Stimulated activated CD8-positive, alpha-beta memory T cell treated with anti-CD3 and anti-CD28 coated beads, Interleukin-15, amount 100 ng/mL, for 24 hours (primary cell): Measurements from ENCODE around the gene NFATC3.

Source experiments
- DNase-seq: peaks from one replicate; pipeline ENCODE4 v3.0.0-alpha.2; 2020; ENCODE audit warnings: low read depth

The NFATC3 gene

DNA sequence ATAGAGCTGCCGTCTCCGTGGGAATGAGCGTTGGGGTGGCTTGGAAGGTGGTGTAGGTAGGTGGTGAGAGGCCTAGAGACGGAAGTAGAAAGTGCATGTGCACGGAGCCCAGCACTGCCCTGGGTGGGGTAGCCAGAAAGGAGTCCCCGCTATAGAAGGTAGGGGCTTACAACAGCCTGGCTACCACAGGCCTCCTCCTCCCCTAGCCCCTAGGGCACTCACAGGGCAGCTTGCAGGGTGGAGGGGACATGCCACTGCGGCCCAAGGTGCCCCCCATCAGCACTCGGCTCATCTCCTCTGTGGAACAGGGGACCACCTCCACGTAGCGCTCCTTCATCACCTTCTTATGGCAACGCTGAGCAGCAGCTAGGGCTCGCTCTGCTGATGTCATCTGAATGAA is 145.8 kb downstream of the NFATC3 start:
- DNase-seq: no peak

DNA sequence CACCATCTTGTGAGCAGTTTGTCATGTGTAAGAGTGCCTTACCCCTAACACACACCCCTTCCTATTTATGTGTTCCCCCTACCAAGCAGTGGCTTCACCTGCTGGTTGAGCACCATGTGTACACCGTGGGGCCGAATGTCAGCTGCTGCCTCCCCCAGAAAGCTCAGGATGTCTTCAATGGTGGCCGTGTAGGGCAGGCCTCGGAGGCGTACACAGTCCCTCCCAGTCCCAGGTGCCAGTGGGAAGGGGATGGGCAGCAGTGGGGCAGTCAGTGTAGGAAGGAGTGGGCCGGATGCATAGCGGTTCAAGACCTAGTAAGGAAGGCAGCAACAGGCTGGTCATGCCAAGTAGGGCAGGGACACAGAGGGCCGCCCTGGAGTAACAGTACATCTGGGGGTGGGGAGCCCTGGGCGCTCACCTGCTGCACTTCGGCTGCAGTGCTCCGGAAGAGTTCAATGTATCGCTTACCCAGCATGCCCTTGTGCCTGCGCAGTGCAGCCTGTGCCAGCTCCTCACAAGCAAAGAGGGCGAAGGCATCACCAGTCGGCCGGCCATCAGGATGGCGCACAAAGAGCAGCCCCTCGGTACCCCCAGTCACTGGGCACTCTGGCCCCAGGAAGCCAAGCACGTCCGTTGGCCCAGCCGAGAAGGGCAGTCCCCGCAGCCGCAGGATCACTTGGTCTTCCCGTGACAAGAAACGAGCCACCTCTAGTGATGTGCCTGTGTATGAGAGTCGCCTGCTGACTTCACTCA is 146.4 kb downstream of the NFATC3 start:
- no peak for DNase-seq

DNA sequence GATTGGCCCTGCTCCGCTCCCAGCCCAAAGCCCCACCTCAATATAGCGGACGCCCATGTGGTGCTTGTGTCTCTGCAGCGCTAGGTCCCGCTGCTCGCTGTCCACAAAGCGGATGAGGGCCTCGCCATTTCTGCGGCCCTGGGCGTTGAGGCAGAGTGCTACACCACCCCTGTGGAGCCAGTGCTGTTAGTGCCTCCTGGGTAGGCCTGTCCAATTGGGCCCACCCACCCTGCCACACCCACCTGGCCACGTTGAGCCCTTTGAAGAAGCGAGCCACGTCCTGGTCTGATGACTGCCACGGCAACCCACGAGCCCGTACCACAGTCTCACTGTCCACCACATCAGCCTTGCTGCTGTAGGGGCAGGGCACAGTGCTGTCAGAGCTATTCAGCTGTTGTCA is 147.2 kb downstream of the NFATC3 start:
- no peak for DNase-seq

DNA sequence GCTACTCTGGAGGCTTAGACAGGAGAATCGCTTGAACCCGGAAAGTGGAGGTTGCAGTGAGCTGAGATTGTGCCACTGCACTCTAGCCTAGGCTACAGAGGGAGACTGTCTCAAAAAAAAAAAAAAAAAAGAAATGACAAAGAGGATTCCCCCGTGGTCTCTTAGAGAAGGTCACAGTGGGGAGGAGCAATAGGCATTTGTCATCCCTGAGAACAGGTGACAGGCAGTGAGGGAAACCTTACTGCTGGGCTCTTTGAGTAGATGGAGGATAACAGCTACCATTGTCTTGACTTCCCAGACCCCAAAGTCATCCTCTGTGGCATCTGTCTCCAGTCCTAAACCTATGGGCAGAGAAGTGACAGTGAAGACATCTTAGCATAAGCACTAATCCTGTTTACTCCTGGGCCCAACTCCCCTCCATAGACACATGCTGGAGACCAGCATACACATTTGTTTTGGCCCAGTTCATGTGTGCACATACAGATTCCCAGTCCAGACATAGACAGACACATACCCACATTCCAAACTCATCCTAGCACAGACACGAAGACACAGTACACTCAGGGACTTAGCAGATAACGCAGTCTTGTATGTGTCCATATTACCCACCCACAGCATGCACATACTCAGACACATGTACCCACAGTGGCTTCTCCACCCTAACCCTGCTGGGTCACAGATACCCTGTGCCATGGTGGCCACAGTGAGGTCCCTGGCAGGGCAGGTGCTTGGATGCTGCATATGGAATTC is 148.1 kb downstream of the NFATC3 start:
- DNase-seq: no peak

DNA sequence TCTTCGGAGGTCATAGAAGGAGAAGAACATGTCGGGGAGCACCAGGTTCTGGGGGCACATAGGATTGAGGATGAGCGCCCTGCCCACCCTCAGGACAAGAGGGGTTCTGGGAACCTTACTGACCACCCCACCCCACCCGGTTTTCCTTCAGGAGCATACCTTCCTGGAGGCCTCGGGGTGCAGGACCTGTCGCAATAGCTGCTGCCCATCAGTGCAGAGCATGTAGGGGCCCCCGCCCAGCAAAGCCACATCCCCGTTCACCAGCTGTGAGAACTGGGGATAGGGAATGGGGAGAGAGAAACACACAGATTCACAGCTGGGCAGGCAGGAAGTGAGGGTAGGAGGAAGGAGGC is 148.6 kb downstream of the NFATC3 start:
- DNase-seq: no peak

DNA sequence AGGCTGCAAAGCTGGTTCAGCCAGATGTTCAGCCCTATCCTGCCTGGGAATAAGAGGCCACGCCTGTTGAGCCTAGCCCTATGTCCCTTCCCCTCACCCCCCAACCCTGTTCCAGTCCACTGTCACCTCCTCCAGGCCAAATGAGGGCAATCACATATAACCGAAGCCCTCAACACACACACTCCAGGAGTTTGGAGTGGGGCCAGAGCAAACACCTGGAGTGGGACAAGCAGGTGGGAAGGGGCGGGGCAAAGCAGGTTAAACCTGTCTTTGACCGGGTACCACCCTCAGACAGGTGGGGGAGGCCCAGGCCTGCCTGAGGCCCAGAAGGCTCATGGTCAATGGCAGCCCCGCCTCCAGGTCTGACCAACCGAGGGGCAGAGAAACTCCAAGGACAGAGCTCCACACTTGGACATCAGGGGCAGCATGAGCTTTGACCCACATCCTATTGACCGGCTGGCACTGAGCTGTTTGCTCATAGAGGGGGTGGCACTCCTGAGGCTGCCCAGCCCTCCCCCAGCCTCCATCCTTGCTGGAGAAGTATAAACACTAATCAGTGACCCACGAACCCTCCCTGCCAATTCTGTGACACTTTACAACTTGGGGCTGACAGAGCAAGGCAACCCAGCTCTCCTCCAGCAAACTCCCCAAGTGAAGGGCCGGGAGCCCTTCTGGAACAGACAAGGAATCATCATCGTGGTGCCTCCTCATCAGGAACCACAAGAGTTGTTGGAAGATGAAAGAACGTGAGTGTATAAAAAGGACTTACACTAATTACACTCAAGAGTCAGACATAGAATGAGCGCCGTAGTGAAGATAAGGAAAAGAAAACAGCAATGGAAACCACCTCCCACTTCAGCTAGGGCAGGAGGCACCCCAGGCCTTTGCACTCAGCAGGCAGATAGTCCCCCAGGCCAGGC is 149.3 kb downstream of the NFATC3 start:
- no peak for DNase-seq

DNA sequence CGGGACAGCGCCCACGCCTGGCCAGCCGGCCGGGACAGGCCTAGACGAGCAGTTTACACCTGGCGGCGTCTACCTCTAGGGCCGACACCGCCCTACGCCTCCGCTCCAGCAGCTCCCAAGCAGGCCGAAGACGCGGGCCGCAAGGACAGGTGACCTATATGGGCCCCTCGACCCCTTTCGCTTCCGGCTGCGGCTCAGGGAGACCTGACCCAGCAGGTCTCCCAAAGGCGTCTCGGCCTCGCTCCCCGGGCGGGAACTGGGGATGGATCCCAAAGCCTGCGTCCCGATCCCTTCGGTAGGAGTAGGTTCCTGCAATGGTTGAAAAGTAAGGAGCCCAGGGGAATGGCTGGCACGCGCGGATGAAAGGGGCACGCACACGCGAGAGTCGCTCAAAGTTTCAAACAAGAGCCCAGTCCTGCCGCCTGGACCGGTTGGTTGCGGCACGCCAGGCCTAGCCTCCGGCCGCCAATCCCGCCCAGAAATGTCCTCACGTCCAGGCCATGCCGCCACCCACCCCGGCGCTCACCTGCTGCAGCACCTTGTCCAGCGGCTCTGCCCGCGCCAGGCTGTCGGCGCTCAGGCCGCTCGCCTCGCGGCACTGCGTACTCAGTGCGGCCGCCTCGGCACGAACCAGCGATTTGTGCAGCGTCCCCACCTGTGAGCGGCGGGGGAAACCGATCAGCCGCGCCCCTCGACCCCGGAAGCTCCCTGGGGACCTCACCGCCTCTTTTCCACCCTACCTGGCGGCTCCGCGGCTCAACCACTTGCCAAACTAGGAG is 150.1 kb downstream of the NFATC3 start:
- no peak for DNase-seq

DNA sequence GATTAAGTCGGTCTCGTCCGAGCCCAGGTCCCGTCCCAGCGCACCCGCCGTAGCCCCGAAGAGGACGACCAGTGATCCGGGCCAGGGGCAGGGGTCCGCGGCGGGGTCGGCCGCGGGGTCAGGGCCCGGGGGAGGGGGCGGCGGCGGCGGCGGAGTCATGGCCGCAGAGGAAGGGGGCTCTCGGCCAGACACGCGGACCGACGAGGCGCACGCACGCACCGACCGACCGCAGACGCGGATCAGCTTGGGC is 150.6 kb downstream of the NFATC3 start, which contains the start of gene ESRP2:
Gene ESRP2 (minus strand): TSS at position 241 of the 250 bp plus-strand sequence. CDS start 82 bp downstream, at position 159.
- DNase-seq: no peak

DNA sequence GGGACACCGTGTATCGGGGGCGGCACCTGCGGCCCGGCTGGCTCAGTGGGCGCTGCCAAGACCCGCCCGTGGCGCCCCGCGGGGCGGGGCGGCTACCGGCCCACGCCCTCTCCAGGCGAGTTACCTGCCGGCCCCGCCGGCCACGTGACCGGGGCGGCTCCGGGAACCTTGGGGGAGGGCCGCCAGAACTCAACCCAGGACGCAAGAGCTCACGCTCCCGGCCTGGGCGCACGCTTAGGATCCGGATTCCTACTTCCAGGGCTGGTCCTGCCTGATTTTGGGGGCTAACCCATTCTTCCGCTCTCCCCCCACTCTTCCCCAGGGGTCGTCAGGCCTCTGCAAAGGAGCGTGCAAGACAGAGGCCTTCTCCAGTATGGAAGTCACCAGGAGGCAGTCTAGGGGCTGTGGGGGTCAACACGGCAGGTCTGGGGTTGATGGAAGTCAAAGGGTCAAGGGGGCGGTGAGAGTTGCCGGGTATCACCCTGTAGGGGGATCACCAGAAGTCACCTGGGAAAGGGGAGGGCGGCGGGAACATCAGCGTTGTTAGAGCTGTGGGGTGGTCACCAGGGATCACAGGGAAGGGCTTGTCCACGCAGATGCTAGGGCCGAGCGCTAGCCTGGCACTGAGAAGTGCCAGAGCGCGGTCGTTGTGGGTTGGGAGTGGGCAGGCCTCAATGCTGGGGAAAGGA is 151.1 kb downstream of the NFATC3 start:
- peak; percentile 17 for DNase-seq

DNA sequence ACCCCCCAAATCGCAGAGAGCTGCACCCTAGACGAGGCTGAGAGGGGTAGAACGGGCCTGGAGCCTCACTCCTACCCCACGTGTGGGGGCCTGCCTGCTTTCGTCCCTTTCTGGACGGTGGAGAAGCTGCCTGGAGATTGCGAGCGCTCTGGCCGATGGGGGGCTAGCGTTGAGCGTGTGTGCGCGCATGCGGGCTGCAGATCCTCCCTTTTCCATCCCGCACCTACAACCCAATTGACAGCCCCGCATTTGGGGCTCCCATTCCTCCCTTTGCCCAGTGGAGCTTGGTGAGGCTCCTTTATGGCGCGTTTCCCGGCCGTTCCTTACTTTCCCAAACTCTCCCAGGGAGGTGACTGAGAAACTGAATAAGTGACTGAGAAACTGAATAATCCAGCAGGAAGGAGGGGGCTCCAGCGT is 151.7 kb downstream of the NFATC3 start:
- no peak for DNase-seq

DNA sequence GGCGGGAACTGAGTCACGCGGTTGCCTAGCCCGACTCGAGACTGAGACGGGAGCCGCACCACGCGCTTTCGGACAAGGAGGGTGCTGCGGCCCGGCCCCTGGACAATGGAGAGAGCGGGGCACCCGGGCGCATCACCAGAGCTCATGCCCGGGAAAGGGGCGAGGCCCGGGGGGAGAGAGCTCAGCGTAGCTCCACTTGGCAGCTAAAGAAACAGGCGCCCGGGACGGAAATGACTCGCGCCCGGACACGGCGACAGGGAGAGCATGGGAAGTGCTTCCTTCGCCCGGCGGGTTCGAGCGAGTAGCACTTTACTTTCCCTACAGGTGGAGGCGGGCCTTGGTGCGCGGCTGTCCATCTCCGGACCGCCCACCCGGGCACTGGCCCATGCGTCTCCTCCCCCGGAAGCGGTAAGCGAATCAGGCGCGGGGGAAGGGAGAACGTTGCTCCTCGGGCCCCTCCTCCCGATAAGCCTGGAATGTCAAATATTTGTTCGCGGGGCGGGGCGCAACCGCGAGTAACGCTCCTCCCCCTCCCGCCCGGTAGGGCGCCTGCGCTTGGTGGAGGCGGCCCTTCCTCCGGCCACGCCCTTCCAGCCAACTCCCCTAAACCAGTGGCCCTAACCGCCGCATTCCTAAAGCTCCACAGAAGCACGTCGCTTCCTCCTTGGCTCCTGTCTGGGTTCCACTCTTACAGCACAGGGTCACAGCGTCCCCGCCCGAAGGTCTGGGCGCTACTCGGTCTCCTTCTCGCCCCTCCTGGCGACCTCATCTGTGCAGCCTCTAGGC is 152.3 kb downstream of the NFATC3 start:
- DNase-seq: peak; percentile 71

DNA sequence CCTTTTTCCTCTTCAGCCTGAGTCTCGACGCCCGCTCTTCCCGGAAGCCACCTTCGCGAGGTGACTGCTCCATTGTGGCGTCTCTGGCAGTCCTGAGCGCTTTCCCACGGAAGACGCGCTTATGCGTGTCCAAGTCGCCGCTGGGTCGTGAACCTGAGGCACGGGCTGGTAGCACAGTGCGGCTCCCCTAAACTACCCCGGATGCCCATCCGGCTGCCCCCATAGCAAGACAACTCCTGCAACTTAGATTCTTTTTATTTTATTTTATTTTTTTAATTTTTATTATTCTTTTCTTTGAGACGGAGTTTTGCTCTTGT is 152.8 kb downstream of the NFATC3 start:
- no peak for DNase-seq

DNA sequence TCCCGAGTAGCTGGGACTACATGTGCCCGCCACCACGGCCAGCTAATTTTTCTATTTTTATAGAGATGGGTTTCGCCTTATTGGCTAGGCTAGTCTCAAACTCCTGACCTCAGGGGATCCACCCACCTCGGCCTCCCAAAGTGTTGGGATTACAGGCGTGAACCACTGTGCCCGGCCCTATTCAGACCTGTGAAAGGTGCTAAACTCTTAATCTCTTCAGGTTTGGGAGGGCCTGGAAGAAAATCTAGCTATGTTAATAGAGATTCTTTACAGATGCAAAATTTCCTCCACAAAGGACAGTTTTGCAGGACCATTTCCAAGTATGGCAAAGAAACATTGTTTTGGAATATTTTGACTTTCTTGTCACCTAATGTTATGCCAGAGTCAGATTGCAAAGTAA is 156.9 kb downstream of the NFATC3 start:
- no peak for DNase-seq

DNA sequence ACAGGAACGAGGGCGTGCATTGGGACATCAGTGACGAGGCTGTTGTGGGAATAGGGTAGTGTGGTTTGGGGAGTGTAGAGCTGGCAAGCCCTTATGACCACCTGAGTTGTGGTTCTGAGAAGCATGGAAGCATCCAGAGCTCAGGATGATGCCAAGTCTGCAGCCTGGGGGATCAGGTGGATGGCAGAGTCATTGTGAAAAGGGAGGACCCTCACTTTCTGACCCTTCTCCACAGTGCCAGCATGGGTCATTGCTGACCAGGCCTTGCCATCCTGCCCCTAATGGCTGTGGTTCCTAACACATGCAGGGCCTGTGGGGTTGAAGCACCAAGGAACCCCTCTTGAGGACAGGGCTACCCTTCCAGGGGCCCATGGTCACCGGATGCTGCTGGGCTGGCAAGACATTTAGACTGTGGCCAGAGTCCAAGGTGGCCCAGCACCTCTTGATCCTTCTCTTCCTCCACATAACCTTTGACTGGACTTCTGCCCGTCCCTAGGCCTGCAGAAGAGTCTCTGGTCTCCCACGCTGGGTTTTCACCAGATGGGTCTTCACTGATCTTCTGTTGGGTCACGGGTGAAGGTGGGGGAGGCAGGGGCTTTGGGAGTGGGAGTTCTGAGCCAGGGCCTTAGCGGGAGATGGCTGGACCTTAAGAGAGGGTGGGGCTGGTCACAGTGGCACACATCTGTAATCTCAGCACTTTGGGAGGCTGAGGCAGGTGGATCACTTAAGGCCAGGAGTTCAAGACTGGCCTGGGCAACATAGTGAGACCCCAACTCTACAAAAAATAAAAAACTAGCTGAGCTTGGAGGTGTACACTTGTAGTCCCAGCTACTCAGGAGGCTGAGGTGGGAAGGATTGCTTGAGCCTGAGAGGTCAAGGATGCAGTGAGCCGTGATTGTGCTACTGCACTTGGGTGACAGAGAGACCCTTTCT is 158.0 kb downstream of the NFATC3 start:
- DNase-seq: no peak

DNA sequence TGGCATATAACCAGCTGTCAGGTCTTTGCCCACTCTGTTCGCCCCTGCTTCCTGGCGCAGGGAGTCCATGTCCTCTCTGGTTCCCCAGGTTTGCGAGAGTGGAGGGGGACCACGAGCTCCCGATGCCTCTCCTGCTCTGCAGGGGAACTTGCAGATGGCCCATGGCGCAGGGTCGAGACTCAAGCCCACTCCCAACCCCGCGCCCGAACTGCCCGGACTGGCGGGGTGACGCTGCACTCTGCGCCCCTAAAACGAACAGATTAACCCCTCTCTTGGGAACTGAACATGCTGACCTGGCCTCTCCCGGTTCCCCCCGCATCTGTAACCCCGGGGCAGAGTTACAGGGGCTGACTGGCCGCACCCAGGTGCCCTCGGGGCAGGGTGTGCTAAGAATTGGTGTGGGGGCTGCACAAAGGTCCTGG is 159.3 kb downstream of the NFATC3 start:
- DNase-seq: no peak

DNA sequence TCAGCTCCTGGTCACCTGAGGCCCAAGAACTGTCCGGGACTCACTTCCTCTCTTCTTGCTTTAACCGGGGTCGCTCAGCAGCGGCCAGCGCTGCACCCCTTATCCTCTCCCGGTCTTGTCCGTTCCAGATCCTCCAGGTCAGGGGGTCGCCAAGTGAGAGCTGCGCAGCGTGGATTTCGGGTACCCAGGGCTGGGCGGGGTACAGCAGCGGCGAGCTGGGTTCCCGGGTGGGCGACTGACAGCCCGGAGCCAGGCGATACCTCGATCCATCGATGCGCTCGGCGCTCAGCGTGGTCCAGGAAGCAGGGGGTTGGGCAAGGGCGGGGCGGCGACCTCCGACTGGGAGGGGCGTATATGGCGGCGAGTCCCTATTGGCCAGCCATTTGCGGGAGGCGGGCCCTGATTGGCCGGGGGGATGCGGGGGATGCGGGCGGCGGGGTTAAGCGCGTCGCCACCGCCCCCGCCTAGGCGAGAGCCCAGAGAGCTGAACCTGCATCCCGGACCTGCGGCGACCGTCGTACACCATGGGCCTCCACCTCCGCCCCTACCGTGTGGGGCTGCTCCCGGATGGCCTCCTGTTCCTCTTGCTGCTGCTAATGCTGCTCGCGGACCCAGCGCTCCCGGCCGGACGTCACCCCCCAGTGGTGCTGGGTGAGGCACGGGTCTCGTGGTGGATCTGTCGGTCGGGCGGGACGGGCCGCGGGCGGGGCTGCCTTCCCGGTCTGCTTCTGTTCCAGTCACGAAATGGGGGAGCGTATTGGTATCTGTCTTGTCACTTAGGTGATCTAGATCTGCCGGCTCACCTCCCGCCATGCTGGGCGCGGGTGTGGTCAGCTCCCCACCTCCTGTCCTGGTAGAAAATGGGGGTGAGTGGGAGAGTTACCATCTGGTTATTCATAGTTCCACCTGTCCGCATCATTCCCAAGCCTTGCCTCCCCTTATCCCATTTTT is 160.0 kb downstream of the NFATC3 start, which contains the start of gene PLA2G15:
Gene PLA2G15 (plus strand): TSS at position 471 of the 951 bp plus-strand sequence. CDS start 54 bp downstream, at position 525.
- peak; percentile 92 for DNase-seq

DNA sequence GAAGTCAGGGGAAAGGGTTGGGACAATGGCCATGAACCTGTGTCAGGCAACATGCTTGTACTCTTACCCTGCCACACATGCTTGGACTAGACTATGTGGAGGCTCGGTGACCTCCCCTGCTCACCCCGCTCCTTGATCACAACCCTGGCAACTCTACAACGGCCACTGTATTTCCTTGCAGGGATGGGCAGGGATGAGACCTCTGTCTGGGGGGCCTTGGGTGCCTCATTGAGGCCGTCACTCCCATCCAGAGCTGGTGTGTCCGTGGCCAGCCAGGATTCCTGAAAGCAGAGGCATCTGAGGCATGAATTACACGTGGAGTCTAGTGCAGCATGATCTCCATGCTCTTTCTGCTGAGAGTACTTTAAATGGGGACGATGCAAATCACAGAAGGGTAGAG is 161.0 kb downstream of the NFATC3 start:
- DNase-seq: no peak

DNA sequence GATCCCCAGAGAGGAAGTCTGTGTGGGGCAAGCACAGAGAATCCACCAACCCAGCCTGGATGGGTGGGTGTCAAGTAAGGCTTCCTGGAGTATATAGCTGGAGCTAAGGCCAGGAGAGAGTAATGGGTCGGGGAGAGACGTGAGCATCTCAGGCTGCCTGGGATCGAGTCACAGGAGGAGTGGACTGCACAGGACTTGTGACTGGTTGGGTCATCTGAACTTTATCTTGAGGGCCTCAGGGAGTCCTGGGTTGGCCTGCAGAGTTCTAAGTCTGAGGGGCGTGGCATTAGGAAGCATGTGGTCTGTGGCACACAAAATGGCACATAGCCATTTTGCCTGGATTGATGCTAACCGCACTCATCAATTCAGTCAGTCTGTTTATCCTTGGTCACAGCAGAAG is 161.5 kb downstream of the NFATC3 start:
- DNase-seq: no peak
